Stimulated activated naive CD8-positive, alpha-beta T cell treated with anti-CD3 and anti-CD28 coated beads, Interleukin-15, Interleukin-2, amounts not matched to agents 100 U/mL and 50 U/mL, for 24 hours (primary cell): Measurements from ENCODE around the gene SLC29A1.

Experiments
- ATAC-seq: fragments of 150-1000 bp; cut with Tn5 transposase; one replicate; pipeline ENCODE4 v1.10.0; 2021
- DNase-seq: peaks from one replicate; pipeline ENCODE4 v3.0.0; 2021

The SLC29A1 gene

GRCh38 chr6:44268095-44268628, 44.8 kb downstream of the SLC29A1 start:
- ATAC-seq, result no peak
- peak; percentile 70 for DNase-seq

- no peak for ATAC-seq
- DNase-seq, result no peak
Observed at GRCh38 chr6:44269178-44269920, 46.0 kb downstream of the SLC29A1 start.

- DNase-seq (peak; percentile 34), ATAC-seq (no peak)
Observed at GRCh38 chr6:44269921-44270525, 46.6 kb downstream of the SLC29A1 start, which contains the start of gene TMEM151B. Gene TMEM151B, plus strand, starts transcription at chr6:44270450. Its CDS starts 293 bp downstream, at chr6:44270743.

GRCh38 chr6:44270526-44271405, 47.4 kb downstream of the SLC29A1 start:
- DNase-seq (no peak), ATAC-seq (no peak)

GRCh38 chr6:44271406-44271723, 48.0 kb downstream of the SLC29A1 start:
- no peak for ATAC-seq
- DNase-seq, result no peak

GRCh38 chr6:44271914-44272313, 48.5 kb downstream of the SLC29A1 start:
- DNase-seq (no peak), ATAC-seq (no peak)

- DNase-seq (no peak), ATAC-seq (no peak)
Observed at GRCh38 chr6:44272529-44272928, 49.1 kb downstream of the SLC29A1 start.

- DNase-seq (no peak), ATAC-seq (no peak)
Observed at GRCh38 chr6:44272999-44273566, 49.7 kb downstream of the SLC29A1 start.

GRCh38 chr6:44273617-44274016, 50.2 kb downstream of the SLC29A1 start:
- no peak for DNase-seq
- ATAC-seq, result no peak

- no peak for ATAC-seq
Observed at GRCh38 chr6:44275271-44275748, 51.9 kb downstream of the SLC29A1 start.

GRCh38 chr6:44275749-44276648, 52.6 kb downstream of the SLC29A1 start:
- peak; percentile 68 for ATAC-seq
- DNase-seq, result peak; percentile 36

More at GRCh38 chr6:44275271-44275748, 51.9 kb downstream of the SLC29A1 start:
- DNase-seq, result no peak

GRCh38 chr6:44276667-44277640, 53.6 kb downstream of the SLC29A1 start:
- DNase-seq (no peak), ATAC-seq (no peak)

GRCh38 chr6:44277763-44278162, 54.4 kb downstream of the SLC29A1 start:
- no peak for DNase-seq
- no peak for ATAC-seq

GRCh38 chr6:44278315-44278714, 54.9 kb downstream of the SLC29A1 start:
- DNase-seq (no peak), ATAC-seq (no peak)

- ATAC-seq, result no peak
- no peak for DNase-seq
Observed at GRCh38 chr6:44278774-44279697, 55.6 kb downstream of the SLC29A1 start.
